T47D (cell line): ENCODE data around the gene SLC22A3.
"Not testable (repeated sequence)": the region's sequence is repeated elsewhere in the genome, so short reads cannot be mapped to it uniquely, and the experiment has no call there.

Source experiments
- DNase-seq, 2 experiments: peaks; one replicate each; pipeline versions ENCODE4 v3.0.0 to v3.0.0-alpha.2; 2011 to 2012; ENCODE audit warnings: low read depth in 1 of 2, low spot score in 1 of 2
- JUND ChIP-seq: IDR thresholded peaks from 2 replicates; pipeline ENCODE4 v1.6.1; 2012; ENCODE audit warnings: low read depth
- in situ Hi-C: cut with HindIII; loops from 2 replicates; pipeline ENCODE4 v1.10.0; 2016; ENCODE audit warnings: low sequenced_read_pairs, low pct_unique_long_range_greater_than_20kb

Gene SLC22A3

GRCh38 chr6:160454303-160454702, 106.1 kb downstream of the SLC22A3 start:
- in situ Hi-C loops: no loop called here
- no peak for DNase-seq
- TF ChIP-seq JUND: no peak

GRCh38 chr6:160455081-160455480, 106.9 kb downstream of the SLC22A3 start:
- no peak for DNase-seq
- no peak for TF ChIP-seq JUND
- in situ Hi-C loops: no loop called here

- in situ Hi-C loops: no loop called here
- peak; percentile 17 to 33 for DNase-seq
- TF ChIP-seq JUND: no peak
These were observed 107.5 kb downstream of the SLC22A3 start for GRCh38 chr6:160455541-160456213.

GRCh38 chr6:160456214-160456546, 108.0 kb downstream of the SLC22A3 start:
- no peak for DNase-seq
- in situ Hi-C loops: no loop called here
- TF ChIP-seq JUND: no peak

- in situ Hi-C loops: no loop called here
- no peak for TF ChIP-seq JUND
- DNase-seq: no peak
These were observed 109.6 kb downstream of the SLC22A3 start for GRCh38 chr6:160457823-160458222.

- no peak for TF ChIP-seq JUND
- DNase-seq: no peak
- in situ Hi-C loops: no loop called here
These were observed 113.5 kb downstream of the SLC22A3 start for GRCh38 chr6:160461641-160462040.

GRCh38 chr6:160462116-160462515, 113.9 kb downstream of the SLC22A3 start:
- no peak for DNase-seq
- in situ Hi-C loops: no loop called here
- TF ChIP-seq JUND: no peak

- no peak for TF ChIP-seq JUND
- no peak for DNase-seq
- in situ Hi-C loops: no loop called here
These were observed 114.5 kb downstream of the SLC22A3 start for GRCh38 chr6:160462551-160463109.

- in situ Hi-C loops: no loop called here
- no peak for DNase-seq
- no peak for TF ChIP-seq JUND
These were observed 116.6 kb downstream of the SLC22A3 start for GRCh38 chr6:160464744-160465143.

GRCh38 chr6:160467261-160467871, 119.2 kb downstream of the SLC22A3 start:
- in situ Hi-C loops, DNase-seq: not testable (repeated sequence)

- no peak for TF ChIP-seq JUND
- in situ Hi-C loops: no loop called here
- no peak for DNase-seq
These were observed 121.0 kb downstream of the SLC22A3 start for GRCh38 chr6:160469153-160469552.

GRCh38 chr6:160476056-160476455, 127.9 kb downstream of the SLC22A3 start:
- in situ Hi-C loops, DNase-seq: not testable (repeated sequence)

GRCh38 chr6:160477072-160477471, 128.9 kb downstream of the SLC22A3 start:
- in situ Hi-C loops, DNase-seq: not testable (repeated sequence)

GRCh38 chr6:160477901-160478300, 129.7 kb downstream of the SLC22A3 start:
- TF ChIP-seq JUND: no peak
- in situ Hi-C loops: no loop called here
- DNase-seq: no peak
